Lower leg skin (tissue), 3 donors: ENCODE results near the gene HRK.

Source experiments
- CTCF ChIP-seq, 3 donors: fragments of 450-650 bp; IDR thresholded peaks; one replicate each; pipeline ENCODE4 v1.5.1; 2016; ENCODE audit warnings: antibody characterized with exemption in 3 of 3, mild to moderate bottlenecking in 3 of 3, moderate library complexity in 2 of 3
- POLR2A ChIP-seq, 2 donors: fragments of 450-650 bp; IDR thresholded peaks; one replicate each; pipeline ENCODE4 v1.6.1; 2016 to 2017; ENCODE audit warnings: antibody characterized with exemption in 2 of 2, mild to moderate bottlenecking in 1 of 2, moderate library complexity in 1 of 2

DNA sequence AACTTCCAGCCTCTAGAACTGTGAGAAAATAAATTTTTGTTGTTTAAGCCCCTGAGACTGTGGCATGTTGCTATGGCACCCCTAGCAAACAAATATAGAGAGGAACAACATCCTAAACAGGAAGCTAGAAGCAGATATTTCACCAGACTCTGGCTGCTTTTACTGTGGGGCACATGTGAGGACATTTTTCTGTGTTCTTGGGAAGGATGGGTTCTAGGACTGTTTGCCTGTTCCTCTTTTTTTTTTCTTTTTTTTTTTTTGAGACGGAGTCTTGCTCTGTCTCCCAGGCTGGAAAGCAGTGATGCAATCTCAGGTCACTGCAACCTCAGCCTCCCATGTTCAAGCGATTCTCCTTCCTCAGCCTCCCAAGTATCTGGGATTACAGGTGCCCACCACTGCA lies 4.2 kb upstream of the HRK start:
- TF ChIP-seq CTCF (IDR thresholded peaks at IDR 0.05): no peak
- TF ChIP-seq POLR2A (IDR thresholded peaks at IDR 0.05): no peak
